AG04450 (cell line): ENCODE data around the gene IL17REL. TPM values are rescaled to one million over a fixed set of nuclear protein-coding genes. Genes with fewer than 3 reads are reported as not detected.
A peak's percentile ranks its signal among the peaks of the same experiment; 100 is the strongest.
"Not testable (repeated sequence)": the region's sequence is repeated elsewhere in the genome, so short reads cannot be mapped to it uniquely, and the experiment has no call there.

ENCODE experiments used
- CTCF ChIA-PET: fragments of 300-600, 350-600 bp; formaldehyde crosslinking; extraction: SDS; loops from one replicate; lab custom pipeline; 2022; ENCODE audit warnings: antibody characterized with exemption, inconsistent platforms; lab: Charles Lee
- POLR2A ChIA-PET: fragments of 350-600 bp; formaldehyde crosslinking; extraction: SDS; loops from one replicate; lab custom pipeline; 2021; ENCODE audit warnings: antibody characterized with exemption, inconsistent platforms; lab: Yijun Ruan, JAX
- DNase-seq: peaks from one replicate; pipeline ENCODE4 v3.0.0-alpha.2; 2011; ENCODE audit warnings: low read depth, low spot score
- H3K27ac ChIP-seq: one replicate; pipeline ENCODE4 v1.5.1; 2012; ENCODE audit warnings: low read depth, low read length, control low read depth
- H3K27me3 ChIP-seq: one replicate; pipeline ENCODE4 v1.6.0; 2012; ENCODE audit warnings: low read length; ENCODE audit not compliant: control insufficient read depth, insufficient read depth
- H3K4me3 ChIP-seq: 2 replicates; pipeline ENCODE4 v1.5.1; 2011; ENCODE audit warnings: mild to moderate bottlenecking, low read depth, low read length, control low read depth
- H3K9me3 ChIP-seq: 2 replicates; pipeline ENCODE4 v1.5.1; 2012; ENCODE audit warnings: low read length; ENCODE audit not compliant: control insufficient read depth, insufficient read depth
- polyA plus RNA-seq: library from polyadenylated mRNA; depleted of rRNA; stranded (reverse); fragments of >200 nt; gene quantifications from 2 replicates; pipeline ENCODE4 v1.2.3, GENCODE V29; 2011
- TF ChIP-seq, protein P1 (sequence below): IDR thresholded peaks from 2 replicates; pipeline ENCODE4 v1.5.1; 2011; ENCODE audit warnings: low read depth, low read length, control low read depth, inconsistent platforms

IL17REL gene
- polyA plus RNA-seq, 1 experiment = not detected

DNA sequence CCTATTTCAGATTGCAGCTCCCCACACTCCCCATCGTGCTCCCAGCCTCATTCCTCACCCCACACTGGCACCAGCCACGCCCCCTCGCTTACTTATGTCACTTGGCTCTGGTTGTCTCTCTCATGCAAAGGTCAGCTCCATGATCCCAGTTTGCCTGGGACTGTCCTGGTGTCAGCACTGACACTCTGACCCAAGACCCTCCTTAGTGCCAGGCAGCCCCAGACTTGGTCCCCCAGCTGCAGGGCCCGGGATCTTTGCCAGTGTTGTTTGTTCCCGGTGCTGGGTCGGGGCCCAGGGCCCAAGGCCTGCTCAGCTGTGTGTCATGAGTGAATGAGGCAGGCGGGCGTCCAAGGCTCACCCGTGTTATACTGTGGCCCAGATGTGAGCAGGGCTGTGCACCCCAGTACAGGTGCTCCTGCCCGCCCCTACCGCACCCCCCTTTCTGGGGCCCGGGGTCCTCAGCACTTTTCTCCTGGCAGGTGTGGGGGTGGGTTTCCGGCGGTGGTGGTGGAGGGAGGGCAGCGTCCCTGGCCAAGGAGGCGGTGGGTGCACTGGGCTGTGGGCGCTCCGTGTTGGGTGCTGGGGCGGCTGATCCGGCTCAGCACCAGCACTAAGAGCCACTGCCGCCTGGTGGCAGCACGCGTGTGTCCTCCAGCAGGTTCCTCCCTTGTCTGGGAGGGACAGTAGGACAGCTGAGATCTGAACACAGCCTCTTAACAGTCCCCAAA, 19.5 kb downstream of the IL17REL start:
- DNase-seq = no peak
- no peak overlapping the region for H3K27ac ChIP-seq
- H3K9me3 ChIP-seq = peaks cover 16% of the 10 kb centered on the region
- no peak overlapping the region for H3K4me3 ChIP-seq
- TF ChIP-seq, protein P1, sequence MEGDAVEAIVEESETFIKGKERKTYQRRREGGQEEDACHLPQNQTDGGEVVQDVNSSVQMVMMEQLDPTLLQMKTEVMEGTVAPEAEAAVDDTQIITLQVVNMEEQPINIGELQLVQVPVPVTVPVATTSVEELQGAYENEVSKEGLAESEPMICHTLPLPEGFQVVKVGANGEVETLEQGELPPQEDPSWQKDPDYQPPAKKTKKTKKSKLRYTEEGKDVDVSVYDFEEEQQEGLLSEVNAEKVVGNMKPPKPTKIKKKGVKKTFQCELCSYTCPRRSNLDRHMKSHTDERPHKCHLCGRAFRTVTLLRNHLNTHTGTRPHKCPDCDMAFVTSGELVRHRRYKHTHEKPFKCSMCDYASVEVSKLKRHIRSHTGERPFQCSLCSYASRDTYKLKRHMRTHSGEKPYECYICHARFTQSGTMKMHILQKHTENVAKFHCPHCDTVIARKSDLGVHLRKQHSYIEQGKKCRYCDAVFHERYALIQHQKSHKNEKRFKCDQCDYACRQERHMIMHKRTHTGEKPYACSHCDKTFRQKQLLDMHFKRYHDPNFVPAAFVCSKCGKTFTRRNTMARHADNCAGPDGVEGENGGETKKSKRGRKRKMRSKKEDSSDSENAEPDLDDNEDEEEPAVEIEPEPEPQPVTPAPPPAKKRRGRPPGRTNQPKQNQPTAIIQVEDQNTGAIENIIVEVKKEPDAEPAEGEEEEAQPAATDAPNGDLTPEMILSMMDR = peak; percentile 70
- peaks cover 7% of the 10 kb centered on the region for H3K27me3 ChIP-seq
- ChIA-PET POLR2A (interaction anchor here (0.6 kb wide), 1 partner anchor 57 kb away, joined by 4 read pairs; no protein-coding TSS in a partner anchor), CTCF (interaction anchor here (0.6 to 2.6 kb wide), 4 partner anchors 26 to 63 kb away, joined by 4 to 8 read pairs (median 4); no protein-coding TSS in a partner anchor)

DNA sequence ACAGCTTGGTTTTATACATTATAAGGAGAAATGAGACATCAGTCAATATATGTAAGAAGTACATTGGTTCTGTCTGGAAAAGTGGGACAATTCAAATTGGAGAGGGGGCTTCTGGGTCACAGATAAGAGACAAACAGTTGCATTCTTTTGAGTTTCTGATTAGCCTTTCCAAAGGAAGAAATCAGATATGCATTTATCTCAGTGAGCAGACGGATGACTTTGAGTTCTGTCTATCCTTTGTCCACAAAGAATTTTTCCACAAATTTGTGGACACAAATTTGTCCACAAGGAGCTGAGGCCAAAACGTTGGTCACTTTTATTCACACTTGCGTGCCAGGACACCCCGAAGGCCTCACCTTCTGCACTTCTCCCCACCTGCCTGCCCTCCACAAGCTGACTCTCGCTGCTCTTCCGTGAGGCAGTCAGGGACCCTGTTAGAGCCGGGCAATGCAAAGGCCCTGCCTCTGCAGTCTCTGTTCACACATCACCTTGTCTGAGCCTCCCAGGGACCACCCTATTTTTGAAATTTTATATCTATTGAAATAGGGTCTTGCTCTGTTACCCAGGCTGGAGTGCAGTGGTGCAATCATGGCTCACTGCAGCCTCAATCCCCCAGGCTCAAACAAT, 20.5 kb downstream of the IL17REL start:
- CTCF ChIA-PET = interaction anchor here (1.0 to 2.6 kb wide), 3 partner anchors 27 to 62 kb away, joined by 4 to 8 read pairs (median 4); no protein-coding TSS in a partner anchor

DNA sequence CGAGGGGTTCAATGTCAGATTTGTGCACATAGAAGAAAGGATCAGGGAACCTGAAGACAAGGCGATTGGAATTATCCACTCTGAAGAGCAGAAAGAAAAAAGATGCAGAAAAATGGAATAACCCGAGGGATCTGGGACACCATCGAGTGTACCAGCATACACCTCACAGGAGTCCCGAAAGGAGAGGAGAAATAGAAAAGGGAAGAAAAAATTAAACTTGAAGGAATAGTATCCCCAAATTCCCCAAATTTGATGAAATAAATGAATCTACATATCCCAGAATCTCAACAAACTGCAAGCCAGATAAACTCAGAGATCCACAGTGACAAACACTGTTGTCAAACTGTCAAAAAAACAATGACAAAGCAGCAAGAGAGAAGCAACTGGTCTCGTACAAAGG, 21.4 kb downstream of the IL17REL start:
- ChIA-PET POLR2A (no interaction called here), CTCF (no interaction called here)
- Histone ChIP-seq H3K27me3 (peaks cover 7% of the 10 kb centered on the region), H3K27ac (no peak overlapping the region), H3K4me3 (no peak overlapping the region), H3K9me3 (peaks cover 16% of the 10 kb centered on the region)
- TF ChIP-seq, protein P1 = no peak
- DNase-seq = no peak

More for the DNA sequence above, 20.5 kb downstream of the IL17REL start:
- TF ChIP-seq, protein P1 = no peak
- H3K27ac ChIP-seq = no peak overlapping the region
- peaks cover 16% of the 10 kb centered on the region for H3K9me3 ChIP-seq
- H3K27me3 ChIP-seq = peaks cover 7% of the 10 kb centered on the region
- no peak overlapping the region for H3K4me3 ChIP-seq
- POLR2A ChIA-PET = no interaction called here
- no peak for DNase-seq

DNA sequence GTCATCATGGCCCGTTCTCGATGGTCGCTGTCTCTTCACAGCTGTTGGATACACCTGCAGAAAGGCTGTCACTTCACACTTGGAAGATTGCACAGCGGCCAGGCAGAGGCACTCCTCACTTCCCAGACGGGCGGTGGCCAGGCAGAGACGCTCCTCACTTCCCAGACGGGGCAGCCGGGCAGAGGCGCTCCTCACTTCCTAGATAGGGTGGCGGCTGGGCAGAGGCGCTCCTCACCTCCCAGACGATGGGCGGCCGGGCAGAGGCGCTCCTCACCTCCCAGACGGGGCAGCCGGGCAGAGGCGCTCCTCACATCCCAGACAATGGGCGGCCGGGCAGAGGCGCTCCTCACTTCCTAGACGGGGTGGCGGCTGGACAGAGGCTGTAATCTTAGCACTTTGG, 22.7 kb downstream of the IL17REL start:
- POLR2A ChIA-PET, DNase-seq, H3K4me3 ChIP-seq, H3K27ac ChIP-seq, CTCF ChIA-PET: not testable (repeated sequence)
- peaks cover 20% of the 10 kb centered on the region for H3K27me3 ChIP-seq
- peaks cover 16% of the 10 kb centered on the region for H3K9me3 ChIP-seq

DNA sequence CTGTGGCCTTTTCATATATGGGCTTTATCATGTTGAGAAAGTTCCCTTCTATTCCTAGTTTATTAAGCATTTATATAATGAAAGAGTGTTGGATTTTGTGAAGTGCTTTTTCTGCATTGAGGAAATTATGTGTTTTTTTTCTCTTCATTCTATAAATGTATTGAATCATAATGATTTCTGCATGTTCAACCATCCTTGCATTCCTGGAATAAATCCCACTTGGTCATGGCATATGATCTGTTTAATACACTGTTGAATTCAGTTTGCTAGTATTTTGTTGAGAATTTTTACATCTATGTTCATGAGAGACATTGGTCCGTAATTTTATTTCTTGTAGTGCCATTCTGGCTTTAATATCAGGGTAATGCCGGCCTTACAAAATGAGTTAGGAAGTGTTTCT, 26.2 kb downstream of the IL17REL start:
- TF ChIP-seq, protein P1 = no peak
- CTCF ChIA-PET = no interaction called here

More for the DNA sequence above, 26.2 kb downstream of the IL17REL start:
- POLR2A ChIA-PET = no interaction called here
- H3K4me3 ChIP-seq = no peak overlapping the region
- H3K27ac ChIP-seq = no peak overlapping the region
- no peak for DNase-seq
- H3K9me3 ChIP-seq = peaks cover 26% of the 10 kb centered on the region
- H3K27me3 ChIP-seq = peaks cover 32% of the 10 kb centered on the region
